HG03439 (cell line): ENCODE measurements around the gene HIVEP3.

Experiments
- ATAC-seq: cut with Tn5 transposase; IDR thresholded peaks from one replicate; pipeline ENCODE4 v1.9.1; 2021; ENCODE audit warnings: mild to moderate bottlenecking, moderate library complexity; ENCODE audit not compliant: unreplicated experiment

HIVEP3 gene

GRCh38 chr1:41510531-41511238 is 408.0 kb downstream of the HIVEP3 start:
- ATAC-seq: no peak

- no peak for ATAC-seq
Observed at GRCh38 chr1:41509270-41509671, 409.5 kb downstream of the HIVEP3 start.

DNA sequence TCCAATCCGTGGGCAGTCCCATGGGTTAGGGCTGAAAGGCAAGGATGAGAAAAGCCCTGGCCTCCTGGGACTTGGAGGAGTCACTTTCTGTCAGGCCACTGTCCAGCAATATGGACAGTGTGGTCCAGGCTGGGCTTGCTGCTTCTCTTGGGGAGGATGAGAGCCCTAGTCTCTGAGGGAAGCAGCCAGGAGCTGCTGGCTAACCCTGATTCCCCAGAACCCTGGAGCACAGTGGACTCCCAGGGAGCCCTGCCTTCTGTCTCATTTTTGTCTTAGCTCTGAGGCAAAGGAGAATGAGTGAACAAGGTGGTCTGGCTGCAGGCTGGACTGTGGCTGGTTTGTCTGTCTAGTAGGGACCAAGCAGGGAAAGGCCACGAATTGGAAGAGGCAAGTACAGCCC is 410.4 kb downstream of the HIVEP3 start:
- ATAC-seq: no peak

DNA sequence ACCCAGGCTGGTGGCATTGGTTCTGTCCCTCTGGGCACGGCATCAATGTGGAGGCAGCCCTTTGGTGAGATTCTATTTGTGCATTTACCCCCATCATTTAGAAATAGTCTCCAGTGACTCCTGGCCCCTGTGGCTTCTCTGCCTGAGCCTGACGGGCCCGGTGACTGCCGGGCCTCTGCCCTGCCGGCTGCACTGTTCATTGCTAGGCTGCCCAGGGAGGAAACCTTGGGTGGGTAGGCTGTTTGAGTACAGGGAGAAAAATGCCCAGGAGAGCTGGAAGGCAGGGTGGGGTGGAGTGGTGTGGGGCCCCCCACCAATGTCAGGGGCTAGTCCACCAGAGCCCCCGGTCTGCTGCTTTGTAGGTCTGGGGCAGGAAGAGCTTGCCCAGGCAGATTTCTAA is 410.9 kb downstream of the HIVEP3 start:
- no peak for ATAC-seq

- no peak for ATAC-seq
Observed at GRCh38 chr1:41507110-41507720, 411.5 kb downstream of the HIVEP3 start.

DNA sequence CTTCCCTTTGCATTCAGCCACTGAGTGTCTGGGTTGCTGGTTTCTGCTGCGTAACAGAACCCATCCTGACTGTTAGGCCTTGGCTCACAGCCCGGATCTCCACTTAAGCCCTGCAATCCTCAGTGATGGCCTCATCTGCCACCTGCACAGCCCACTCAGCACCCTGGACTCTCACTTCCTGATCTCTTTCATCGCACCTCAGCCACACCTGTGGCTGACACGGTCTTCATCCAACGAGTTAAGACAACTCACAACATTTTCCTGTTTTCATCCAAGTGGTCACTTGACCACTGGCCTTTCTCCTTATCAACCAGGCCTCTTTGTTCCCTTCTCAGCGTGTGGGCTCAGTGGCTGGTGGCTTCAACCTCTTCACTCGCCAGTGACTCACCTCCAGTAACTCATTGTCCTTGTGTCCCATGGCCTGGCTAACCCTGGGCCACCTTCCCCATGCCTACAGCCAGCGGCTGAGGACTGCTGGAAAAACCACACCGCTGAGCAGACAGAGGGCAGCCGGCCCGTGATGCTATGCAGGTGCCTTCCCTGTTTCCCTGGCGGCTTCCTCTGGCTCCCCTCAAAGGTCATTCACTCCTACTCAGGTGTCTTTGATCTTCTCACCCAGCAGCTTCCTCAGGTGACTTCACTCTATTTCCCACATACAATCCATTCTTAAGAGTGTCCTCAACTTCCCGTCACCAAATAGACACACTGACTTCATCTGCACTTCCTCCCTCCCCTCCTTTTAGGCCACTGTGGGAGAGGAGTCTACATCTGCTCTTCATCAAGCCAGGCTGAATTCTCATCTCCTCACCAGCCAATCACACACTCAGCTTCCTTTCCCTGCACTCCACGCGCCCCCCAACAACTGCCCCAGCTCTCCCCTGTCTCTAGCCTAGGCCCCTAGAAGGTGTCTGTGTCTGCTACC is 414.3 kb downstream of the HIVEP3 start:
- no peak for ATAC-seq

DNA sequence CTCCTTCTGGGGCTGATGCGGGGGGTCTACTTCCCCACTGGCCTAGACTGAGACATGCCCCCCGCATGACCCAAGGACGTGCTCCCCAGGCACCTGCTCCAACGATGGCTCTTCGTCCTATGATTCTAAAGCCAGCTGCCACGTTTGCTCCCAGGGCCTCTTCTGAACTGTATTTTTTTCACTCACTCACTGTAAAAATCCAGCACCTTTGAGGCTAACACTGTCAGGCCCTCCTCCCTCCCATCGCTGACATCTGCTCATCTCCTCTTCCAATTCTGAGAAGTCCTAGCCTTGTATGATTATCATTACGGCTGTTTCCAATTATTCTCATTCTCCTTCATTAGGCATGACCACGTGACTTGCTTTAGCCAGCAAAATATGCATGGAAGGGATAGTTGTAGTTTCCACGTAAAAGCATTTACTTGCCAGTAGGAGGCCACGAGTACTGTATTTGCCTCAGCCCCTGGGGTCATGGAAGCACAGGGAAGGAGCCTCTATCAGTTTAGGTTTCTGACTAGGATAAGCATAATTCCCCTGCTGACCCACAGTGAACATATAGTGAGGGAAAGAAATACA is 415.1 kb downstream of the HIVEP3 start:
- ATAC-seq: no peak

GRCh38 chr1:41502912-41503311 is 415.8 kb downstream of the HIVEP3 start:
- no peak for ATAC-seq

GRCh38 chr1:41501581-41501980 is 417.1 kb downstream of the HIVEP3 start:
- ATAC-seq: no peak

- no peak for ATAC-seq
Observed at GRCh38 chr1:41500781-41501518, 417.8 kb downstream of the HIVEP3 start.

GRCh38 chr1:41500378-41500777 is 418.3 kb downstream of the HIVEP3 start:
- ATAC-seq: no peak

DNA sequence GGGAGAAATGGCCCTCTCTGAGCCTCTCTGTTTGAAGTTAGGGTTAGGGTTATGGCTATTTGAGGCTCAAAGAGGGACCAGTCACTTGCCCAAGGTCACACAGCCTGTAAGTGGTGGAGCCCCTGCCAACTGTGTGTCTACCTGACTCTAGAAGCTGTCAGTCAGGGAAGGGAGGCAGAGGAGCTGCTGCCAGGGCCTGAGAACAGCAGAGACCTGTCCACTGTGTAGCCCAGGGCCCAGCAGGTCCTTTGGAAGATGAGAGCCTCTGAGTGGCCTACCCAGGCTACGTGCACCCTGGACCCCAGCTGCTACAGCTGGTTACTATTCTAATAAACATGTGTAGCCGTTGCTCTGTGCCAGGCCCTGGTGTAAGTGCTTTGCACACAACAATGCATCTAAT is 419.1 kb downstream of the HIVEP3 start:
- ATAC-seq: no peak

DNA sequence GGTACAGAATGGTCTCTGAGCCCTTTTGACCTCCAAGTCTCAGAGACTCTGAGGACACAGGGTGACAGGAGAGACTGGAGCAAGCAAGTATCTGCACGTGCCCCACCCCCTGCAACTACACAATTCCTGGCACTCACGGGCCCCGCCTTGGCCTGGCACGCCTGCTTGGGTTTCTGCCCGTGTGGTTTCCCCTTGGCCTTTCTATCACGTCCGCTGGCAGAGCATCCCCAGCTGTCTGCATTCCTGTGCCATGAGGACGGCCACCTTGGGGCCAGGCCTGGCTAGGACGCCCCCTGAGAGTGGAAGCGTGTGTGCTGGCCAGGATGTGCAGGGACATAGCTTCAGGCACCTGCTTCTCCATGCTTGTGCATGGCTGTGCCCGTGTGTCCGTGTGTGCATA is 419.9 kb downstream of the HIVEP3 start:
- ATAC-seq: no peak

DNA sequence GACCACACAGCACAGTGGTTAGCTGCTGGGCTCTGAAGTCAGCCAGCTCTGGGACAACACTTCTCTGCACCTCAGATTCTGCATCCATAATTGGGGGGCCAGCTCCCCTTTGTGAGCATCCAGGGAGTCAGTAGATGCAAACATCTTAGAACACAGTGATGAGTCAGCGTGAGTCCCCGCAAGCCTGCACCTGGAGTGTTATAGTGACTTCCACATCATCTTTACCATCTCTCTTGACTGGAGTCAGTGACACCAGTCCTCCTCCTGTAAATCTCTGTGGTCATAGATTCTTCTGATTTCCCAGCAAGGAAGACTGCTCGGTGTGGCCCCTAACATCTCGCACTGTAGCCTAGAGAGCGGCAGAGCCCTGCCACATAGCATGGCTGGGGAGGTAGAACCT is 420.3 kb downstream of the HIVEP3 start:
- ATAC-seq: no peak

DNA sequence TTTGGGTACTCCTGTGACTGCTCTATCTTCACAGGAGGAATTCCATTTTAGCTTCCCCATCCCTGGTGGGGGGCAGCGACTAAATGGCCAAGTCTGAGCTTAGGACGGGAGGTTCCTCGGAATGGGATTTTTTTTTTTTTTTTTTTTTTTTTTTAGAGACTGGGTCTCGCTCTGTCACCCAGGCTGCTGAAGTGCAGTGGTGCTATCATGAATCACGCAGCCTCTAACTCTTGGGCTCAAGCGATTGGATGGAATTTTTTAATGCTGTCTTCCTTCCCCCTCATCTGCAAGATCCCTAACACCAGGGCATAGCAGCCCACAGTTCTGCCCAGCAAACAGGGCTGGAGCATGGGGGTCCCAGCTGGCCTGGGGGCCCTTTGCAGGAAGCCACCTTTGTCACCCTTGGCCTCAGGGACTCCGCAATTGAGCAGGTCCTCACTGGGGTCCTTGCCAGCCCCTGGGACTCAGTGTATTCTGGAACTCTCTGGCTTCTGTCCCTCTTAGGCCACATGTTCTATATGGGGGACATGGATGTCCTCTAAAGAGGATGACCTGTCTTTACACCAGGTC is 421.2 kb downstream of the HIVEP3 start:
- ATAC-seq: no peak

- ATAC-seq: no peak
Observed at GRCh38 chr1:41497056-41497440, 421.7 kb downstream of the HIVEP3 start.

DNA sequence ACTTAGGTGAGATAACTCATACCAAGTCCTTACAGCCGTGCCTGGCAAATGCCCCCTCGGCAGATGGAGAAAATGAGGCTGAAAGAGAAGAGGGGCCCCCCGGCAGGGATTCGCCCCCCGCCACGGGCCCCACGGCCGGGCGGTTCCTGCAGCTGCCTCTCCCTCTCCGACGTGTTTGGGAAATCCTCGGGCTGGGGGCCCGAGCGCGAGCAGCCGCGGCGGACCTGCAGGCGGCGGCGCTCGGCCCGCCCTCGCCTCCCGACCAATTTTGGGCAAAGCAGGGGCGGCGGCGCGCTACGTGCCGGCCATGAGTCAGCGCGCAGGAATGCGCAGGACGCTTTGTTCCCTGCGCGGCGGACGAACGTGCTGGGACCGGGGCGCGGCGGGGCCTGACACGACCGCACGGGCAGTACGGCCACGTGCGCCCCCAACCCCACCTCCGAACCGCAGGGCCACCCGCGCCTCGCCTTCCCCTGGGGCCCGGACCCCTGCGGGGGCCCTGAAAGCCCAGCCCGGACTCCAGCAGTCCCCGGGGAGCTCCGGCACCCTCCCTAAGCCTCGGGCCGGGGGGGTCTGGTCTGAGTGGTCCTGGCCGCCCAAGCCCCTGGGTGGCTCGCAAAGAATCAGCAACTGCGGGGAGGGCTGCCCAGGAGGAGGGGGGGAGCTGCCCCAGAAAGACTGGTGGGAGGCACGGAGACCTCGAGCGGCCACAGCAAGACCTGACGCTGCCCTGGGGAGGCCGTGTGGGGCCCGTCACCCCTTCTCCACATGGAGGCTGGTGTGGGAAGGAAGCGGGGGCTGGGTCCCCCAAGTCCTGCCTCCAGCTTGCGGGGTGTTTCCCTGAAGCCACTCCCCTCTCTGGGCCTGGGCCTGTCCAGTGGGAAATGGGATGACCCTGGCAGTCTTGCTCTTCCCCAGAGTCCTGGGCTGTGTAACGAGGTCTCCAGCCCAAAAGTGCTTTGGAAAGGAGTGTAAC is 422.4 kb downstream of the HIVEP3 start:
- no peak for ATAC-seq

- ATAC-seq: no peak
Observed at GRCh38 chr1:41495210-41495948, 423.3 kb downstream of the HIVEP3 start.
